ENCODE data around the gene KRT6C.

The KRT6C gene

GRCh38 chr12:52519387-52519703 lies 45.7 kb upstream of the KRT6C start:
- no peak overlapping the region for H3K27ac ChIP-seq
- H3K36me3 ChIP-seq (replicated peaks): no peaks in the 10 kb centered on the region
- no peak overlapping the region for H3K4me3 ChIP-seq (ENCODE audit: low read depth, low read length)
- no peak for TF ChIP-seq CTCF (IDR thresholded peaks at IDR 0.05; ENCODE audit: low read depth, low read length, missing control alignments)
- in situ Hi-C loops (cut with HindIII; ENCODE audit: low pct_ligation_motif_present, low sequenced_read_pairs): no loop called here
- DNase-seq: no peak
- H3K27me3 ChIP-seq (replicated peaks): no peaks in the 10 kb centered on the region

- H3K4me3 ChIP-seq (ENCODE audit: low read depth, low read length): no peak overlapping the region
- H3K36me3 ChIP-seq (replicated peaks): no peaks in the 10 kb centered on the region
- in situ Hi-C loops (cut with HindIII; ENCODE audit: low pct_ligation_motif_present, low sequenced_read_pairs): no loop called here
- DNase-seq: no peak
- TF ChIP-seq CTCF (IDR thresholded peaks at IDR 0.05; ENCODE audit: low read depth, low read length, missing control alignments): no peak
- no peaks in the 10 kb centered on the region for H3K27me3 ChIP-seq (replicated peaks)
- no peak overlapping the region for H3K27ac ChIP-seq
Measured at GRCh38 chr12:52518574-52519386, 45.2 kb upstream of the KRT6C start.

- no peak overlapping the region for H3K4me3 ChIP-seq (ENCODE audit: low read depth, low read length)
- H3K27ac ChIP-seq: no peak overlapping the region
- DNase-seq: no peak
Measured at GRCh38 chr12:52517888-52518287, 44.3 kb upstream of the KRT6C start.

GRCh38 chr12:52517005-52517835 lies 43.6 kb upstream of the KRT6C start:
- H3K4me3 ChIP-seq (ENCODE audit: low read depth, low read length): no peak overlapping the region
- H3K36me3 ChIP-seq (replicated peaks): no peaks in the 10 kb centered on the region
- no peaks in the 10 kb centered on the region for H3K27me3 ChIP-seq (replicated peaks)
- no peak for DNase-seq
- H3K27ac ChIP-seq: no peak overlapping the region
- in situ Hi-C loops (cut with HindIII; ENCODE audit: low pct_ligation_motif_present, low sequenced_read_pairs): no loop called here
- TF ChIP-seq CTCF (IDR thresholded peaks at IDR 0.05; ENCODE audit: low read depth, low read length, missing control alignments): no peak

More at GRCh38 chr12:52517888-52518287, 44.3 kb upstream of the KRT6C start:
- no peak for TF ChIP-seq CTCF (IDR thresholded peaks at IDR 0.05; ENCODE audit: low read depth, low read length, missing control alignments)
- in situ Hi-C loops (cut with HindIII; ENCODE audit: low pct_ligation_motif_present, low sequenced_read_pairs): no loop called here
- H3K27me3 ChIP-seq (replicated peaks): no peaks in the 10 kb centered on the region
- no peaks in the 10 kb centered on the region for H3K36me3 ChIP-seq (replicated peaks)

GRCh38 chr12:52515927-52516831 lies 42.6 kb upstream of the KRT6C start:
- H3K27ac ChIP-seq: no peak overlapping the region
- H3K36me3 ChIP-seq (replicated peaks): no peaks in the 10 kb centered on the region
- no peak overlapping the region for H3K4me3 ChIP-seq (ENCODE audit: low read depth, low read length)
- no peaks in the 10 kb centered on the region for H3K27me3 ChIP-seq (replicated peaks)
- in situ Hi-C loops (cut with HindIII; ENCODE audit: low pct_ligation_motif_present, low sequenced_read_pairs): no loop called here
- TF ChIP-seq CTCF (IDR thresholded peaks at IDR 0.05; ENCODE audit: low read depth, low read length, missing control alignments): no peak
- DNase-seq: no peak
